HUES6 (cell line): Measurements from ENCODE around the gene HERC3.
"Not testable (repeated sequence)": the region's sequence is repeated elsewhere in the genome, so short reads cannot be mapped to it uniquely, and the experiment has no call there.

ENCODE experiments used
- H3K27ac ChIP-seq: 2 replicates; pipeline ENCODE4 v1.7.0; 2013; ENCODE audit warnings: low read depth, mild to moderate bottlenecking, low read length, inconsistent platforms
- H3K27me3 ChIP-seq: 2 replicates; pipeline ENCODE4 v1.6.1; 2013; ENCODE audit warnings: low read length; ENCODE audit not compliant: control insufficient read depth, insufficient read depth
- H3K36me3 ChIP-seq: 2 replicates; pipeline ENCODE4 v1.6.1; 2013; ENCODE audit warnings: low read length; ENCODE audit not compliant: control insufficient read depth, insufficient read depth
- H3K4me1 ChIP-seq: 2 replicates; pipeline ENCODE4 v1.6.1; 2013; ENCODE audit warnings: low read length; ENCODE audit not compliant: control insufficient read depth, insufficient read depth
- H3K4me3 ChIP-seq: 2 replicates; pipeline ENCODE4 v1.5.1; 2013; ENCODE audit warnings: low read depth, low read length
- H3K9ac ChIP-seq: one replicate; pipeline ENCODE4 v1.6.1; 2013; ENCODE audit warnings: mild to moderate bottlenecking, low read length
- H3K9me3 ChIP-seq: 2 replicates; pipeline ENCODE4 v1.6.1; 2013; ENCODE audit warnings: low read depth, low read length; ENCODE audit not compliant: control insufficient read depth, insufficient read depth

HERC3 gene

GRCh38 chr4:88609387-88609786 is 17.1 kb downstream of the HERC3 start:
- Histone ChIP-seq H3K4me3 (no peak overlapping the region), H3K27me3 (no peaks in the 10 kb centered on the region), H3K9me3 (peaks cover 21% of the 10 kb centered on the region), H3K4me1 (peaks cover 13% of the 10 kb centered on the region), H3K9ac (no peak overlapping the region), H3K36me3 (peaks cover 7% of the 10 kb centered on the region), H3K27ac (no peak overlapping the region)

GRCh38 chr4:88609794-88610193 is 17.5 kb downstream of the HERC3 start:
- Histone ChIP-seq H3K9me3 (peaks cover 20% of the 10 kb centered on the region), H3K4me1 (peaks cover 13% of the 10 kb centered on the region)
- not testable (repeated sequence) for H3K4me3 ChIP-seq, H3K36me3 ChIP-seq, H3K27me3 ChIP-seq, H3K27ac ChIP-seq, H3K9ac ChIP-seq

- H3K9me3 ChIP-seq: peaks cover 14% of the 10 kb centered on the region
- no peak overlapping the region for H3K9ac ChIP-seq
- H3K4me1 ChIP-seq: peaks cover 13% of the 10 kb centered on the region
- H3K27me3 ChIP-seq: no peaks in the 10 kb centered on the region
- no peak overlapping the region for H3K4me3 ChIP-seq
- peaks cover 7% of the 10 kb centered on the region for H3K36me3 ChIP-seq
- H3K27ac ChIP-seq: no peak overlapping the region
Measured at GRCh38 chr4:88610771-88611170, 18.5 kb downstream of the HERC3 start.

- peaks cover 13% of the 10 kb centered on the region for H3K4me1 ChIP-seq
- H3K27me3 ChIP-seq: no peaks in the 10 kb centered on the region
- no peak overlapping the region for H3K9ac ChIP-seq
- H3K36me3 ChIP-seq: no peaks in the 10 kb centered on the region
- H3K9me3 ChIP-seq: no peaks in the 10 kb centered on the region
- no peak overlapping the region for H3K4me3 ChIP-seq
- H3K27ac ChIP-seq: no peak overlapping the region
Measured at GRCh38 chr4:88613417-88613875, 21.2 kb downstream of the HERC3 start.

GRCh38 chr4:88614058-88614457 is 21.8 kb downstream of the HERC3 start:
- H3K27me3 ChIP-seq: no peaks in the 10 kb centered on the region
- no peaks in the 10 kb centered on the region for H3K9me3 ChIP-seq
- no peak overlapping the region for H3K27ac ChIP-seq
- no peak overlapping the region for H3K4me3 ChIP-seq
- H3K36me3 ChIP-seq: no peaks in the 10 kb centered on the region
- H3K9ac ChIP-seq: no peak overlapping the region
- H3K4me1 ChIP-seq: peaks cover 13% of the 10 kb centered on the region

- peaks cover 13% of the 10 kb centered on the region for H3K4me1 ChIP-seq
- H3K9me3 ChIP-seq: no peaks in the 10 kb centered on the region
- H3K4me3 ChIP-seq: no peak overlapping the region
- H3K27me3 ChIP-seq: no peaks in the 10 kb centered on the region
- no peaks in the 10 kb centered on the region for H3K36me3 ChIP-seq
- H3K27ac ChIP-seq: no peak overlapping the region
- no peak overlapping the region for H3K9ac ChIP-seq
Measured at GRCh38 chr4:88616275-88617150, 24.2 kb downstream of the HERC3 start.

- Histone ChIP-seq H3K36me3 (no peaks in the 10 kb centered on the region), H3K9ac (no peak overlapping the region), H3K4me1 (no peaks in the 10 kb centered on the region), H3K27me3 (no peaks in the 10 kb centered on the region), H3K4me3 (no peak overlapping the region), H3K9me3 (peaks cover 6% of the 10 kb centered on the region), H3K27ac (no peak overlapping the region)
Measured at GRCh38 chr4:88618782-88619485, 26.7 kb downstream of the HERC3 start.

GRCh38 chr4:88619971-88620370 is 27.7 kb downstream of the HERC3 start:
- Histone ChIP-seq H3K27me3 (no peaks in the 10 kb centered on the region), H3K4me3 (no peak overlapping the region), H3K36me3 (no peaks in the 10 kb centered on the region), H3K9me3 (peaks cover 7% of the 10 kb centered on the region), H3K4me1 (no peaks in the 10 kb centered on the region), H3K27ac (no peak overlapping the region), H3K9ac (no peak overlapping the region)

- Histone ChIP-seq H3K9me3 (peaks cover 7% of the 10 kb centered on the region), H3K9ac (no peak overlapping the region), H3K27me3 (no peaks in the 10 kb centered on the region), H3K4me1 (no peaks in the 10 kb centered on the region), H3K36me3 (no peaks in the 10 kb centered on the region), H3K4me3 (no peak overlapping the region), H3K27ac (no peak overlapping the region)
Measured at GRCh38 chr4:88621763-88622327, 29.6 kb downstream of the HERC3 start.

- Histone ChIP-seq H3K36me3 (no peaks in the 10 kb centered on the region), H3K9ac (no peak overlapping the region), H3K27me3 (no peaks in the 10 kb centered on the region), H3K4me1 (no peaks in the 10 kb centered on the region), H3K4me3 (no peak overlapping the region), H3K27ac (no peak overlapping the region), H3K9me3 (peaks cover 7% of the 10 kb centered on the region)
Measured at GRCh38 chr4:88623097-88623496, 30.8 kb downstream of the HERC3 start.

GRCh38 chr4:88628746-88629145 is 36.5 kb downstream of the HERC3 start:
- H3K9ac ChIP-seq: no peak overlapping the region
- no peaks in the 10 kb centered on the region for H3K27me3 ChIP-seq
- no peaks in the 10 kb centered on the region for H3K36me3 ChIP-seq
- peaks cover 3% of the 10 kb centered on the region; the same call in 1 of the 2 replicates for H3K9me3 ChIP-seq
- H3K4me1 ChIP-seq: no peaks in the 10 kb centered on the region
- H3K4me3 ChIP-seq: no peak overlapping the region
- no peak overlapping the region for H3K27ac ChIP-seq
